ENCODE data around the gene SORBS1.

The SORBS1 gene

GRCh38 chr10:95315509-95315908, 245.7 kb downstream of the SORBS1 start:
- H3F3A ChIP-seq (ENCODE audit: insufficient read depth, low read length) = no peaks in the 10 kb centered on the region
- H3K9me2 ChIP-seq (replicated peaks; ENCODE audit: insufficient read depth, low read length) = no peaks in the 10 kb centered on the region
- TF ChIP-seq EZH2 (optimal IDR thresholded peaks at IDR 0.05; ENCODE audit: low read depth, low read length) = no peak
- no peak for TF ChIP-seq EZH2phosphoT487 (IDR thresholded peaks at IDR 0.05; ENCODE audit: low read length)
- TF ChIP-seq, protein P1, sequence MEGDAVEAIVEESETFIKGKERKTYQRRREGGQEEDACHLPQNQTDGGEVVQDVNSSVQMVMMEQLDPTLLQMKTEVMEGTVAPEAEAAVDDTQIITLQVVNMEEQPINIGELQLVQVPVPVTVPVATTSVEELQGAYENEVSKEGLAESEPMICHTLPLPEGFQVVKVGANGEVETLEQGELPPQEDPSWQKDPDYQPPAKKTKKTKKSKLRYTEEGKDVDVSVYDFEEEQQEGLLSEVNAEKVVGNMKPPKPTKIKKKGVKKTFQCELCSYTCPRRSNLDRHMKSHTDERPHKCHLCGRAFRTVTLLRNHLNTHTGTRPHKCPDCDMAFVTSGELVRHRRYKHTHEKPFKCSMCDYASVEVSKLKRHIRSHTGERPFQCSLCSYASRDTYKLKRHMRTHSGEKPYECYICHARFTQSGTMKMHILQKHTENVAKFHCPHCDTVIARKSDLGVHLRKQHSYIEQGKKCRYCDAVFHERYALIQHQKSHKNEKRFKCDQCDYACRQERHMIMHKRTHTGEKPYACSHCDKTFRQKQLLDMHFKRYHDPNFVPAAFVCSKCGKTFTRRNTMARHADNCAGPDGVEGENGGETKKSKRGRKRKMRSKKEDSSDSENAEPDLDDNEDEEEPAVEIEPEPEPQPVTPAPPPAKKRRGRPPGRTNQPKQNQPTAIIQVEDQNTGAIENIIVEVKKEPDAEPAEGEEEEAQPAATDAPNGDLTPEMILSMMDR (IDR thresholded peaks at IDR 0.05; ENCODE audit: low read length) = no peak
- no peaks in the 10 kb centered on the region for H3K79me2 ChIP-seq (ENCODE audit: low read length)
- H3K4me2 ChIP-seq (ENCODE audit: low read depth, low read length) = no peak overlapping the region
- no peak overlapping the region for H2AFZ ChIP-seq (ENCODE audit: low read length)
- no peaks in the 10 kb centered on the region for H3K4me1 ChIP-seq (ENCODE audit: low read length)
- H3K36me3 ChIP-seq (replicated peaks; ENCODE audit: insufficient read depth, low read length) = no peaks in the 10 kb centered on the region
- H3K9me3 ChIP-seq (replicated peaks; ENCODE audit: insufficient read depth, low read length) = no peaks in the 10 kb centered on the region
- no peak overlapping the region for H3K4me3 ChIP-seq (ENCODE audit: low read length)
- H3K27me3 ChIP-seq (replicated peaks; ENCODE audit: insufficient read depth, low read length) = no peaks in the 10 kb centered on the region; the same call in 1 of the 2 replicates
- no peak overlapping the region for H3K9ac ChIP-seq (ENCODE audit: low read length)
- DNase-seq = no peak
- H4K20me1 ChIP-seq (ENCODE audit: insufficient read depth, low read length) = no peaks in the 10 kb centered on the region
- no peak overlapping the region for H3K27ac ChIP-seq (ENCODE audit: low read length)

GRCh38 chr10:95314192-95314918, 246.8 kb downstream of the SORBS1 start:
- Histone ChIP-seq H3K4me2 (ENCODE audit: low read depth, low read length) (no peak overlapping the region), H3K9ac (ENCODE audit: low read length) (no peak overlapping the region), H4K20me1 (ENCODE audit: insufficient read depth, low read length) (no peaks in the 10 kb centered on the region), H2AFZ (ENCODE audit: low read length) (no peak overlapping the region), H3K79me2 (ENCODE audit: low read length) (no peaks in the 10 kb centered on the region), H3F3A (ENCODE audit: insufficient read depth, low read length) (no peaks in the 10 kb centered on the region), H3K9me3 (replicated peaks; ENCODE audit: insufficient read depth, low read length) (no peaks in the 10 kb centered on the region), H3K27me3 (replicated peaks; ENCODE audit: insufficient read depth, low read length) (no peaks in the 10 kb centered on the region; the same call in 1 of the 2 replicates), H3K4me1 (ENCODE audit: low read length) (peaks cover 5% of the 10 kb centered on the region; the same call in 1 of the 2 replicates), H3K9me2 (replicated peaks; ENCODE audit: insufficient read depth, low read length) (no peaks in the 10 kb centered on the region), H3K27ac (ENCODE audit: low read length) (no peak overlapping the region), H3K4me3 (ENCODE audit: low read length) (no peak overlapping the region), H3K36me3 (replicated peaks; ENCODE audit: insufficient read depth, low read length) (no peaks in the 10 kb centered on the region)
- DNase-seq = no peak
- TF ChIP-seq EZH2phosphoT487 (IDR thresholded peaks at IDR 0.05; ENCODE audit: low read length) = no peak

GRCh38 chr10:95312986-95313495, 248.1 kb downstream of the SORBS1 start:
- Histone ChIP-seq H3F3A (ENCODE audit: insufficient read depth, low read length) (no peaks in the 10 kb centered on the region), H3K4me1 (ENCODE audit: low read length) (peaks cover 5% of the 10 kb centered on the region; the same call in 1 of the 2 replicates), H3K9me3 (replicated peaks; ENCODE audit: insufficient read depth, low read length) (no peaks in the 10 kb centered on the region), H3K9me2 (replicated peaks; ENCODE audit: insufficient read depth, low read length) (no peaks in the 10 kb centered on the region), H3K4me2 (ENCODE audit: low read depth, low read length) (no peak overlapping the region), H3K9ac (ENCODE audit: low read length) (no peak overlapping the region), H3K27ac (ENCODE audit: low read length) (no peak overlapping the region), H3K36me3 (replicated peaks; ENCODE audit: insufficient read depth, low read length) (no peaks in the 10 kb centered on the region), H3K4me3 (ENCODE audit: low read length) (no peak overlapping the region), H4K20me1 (ENCODE audit: insufficient read depth, low read length) (no peaks in the 10 kb centered on the region), H3K79me2 (ENCODE audit: low read length) (no peaks in the 10 kb centered on the region), H3K27me3 (replicated peaks; ENCODE audit: insufficient read depth, low read length) (no peaks in the 10 kb centered on the region; the same call in 1 of the 2 replicates), H2AFZ (ENCODE audit: low read length) (no peak overlapping the region)
- TF ChIP-seq EZH2 (optimal IDR thresholded peaks at IDR 0.05; ENCODE audit: low read depth, low read length) (no peak), EZH2phosphoT487 (IDR thresholded peaks at IDR 0.05; ENCODE audit: low read length) (no peak)
- TF ChIP-seq, protein P1 (IDR thresholded peaks at IDR 0.05; ENCODE audit: low read length) = no peak
- no peak for DNase-seq

DNA sequence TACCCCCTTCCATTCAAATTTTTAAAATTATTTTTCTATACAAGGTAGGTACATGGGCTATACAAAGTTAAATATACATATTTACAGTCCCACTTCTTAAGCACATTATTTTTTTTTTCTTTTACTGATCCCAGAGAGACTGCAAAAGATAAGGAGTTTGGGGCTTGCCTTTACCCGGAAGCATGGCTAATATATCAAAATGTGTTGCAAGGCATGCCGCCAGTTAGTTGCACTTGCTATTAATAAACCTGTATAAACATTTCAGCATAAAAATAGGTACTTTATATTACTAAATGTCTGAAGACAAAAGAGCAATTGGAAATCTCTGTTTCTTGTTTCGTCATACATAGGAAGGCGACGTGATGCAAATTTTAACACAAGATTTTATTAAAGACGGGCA, 248.9 kb downstream of the SORBS1 start:
- no peaks in the 10 kb centered on the region for H3K79me2 ChIP-seq (ENCODE audit: low read length)
- H3K27ac ChIP-seq (ENCODE audit: low read length) = no peak overlapping the region
- H2AFZ ChIP-seq (ENCODE audit: low read length) = no peak overlapping the region
- no peak overlapping the region for H3K4me3 ChIP-seq (ENCODE audit: low read length)
- no peaks in the 10 kb centered on the region for H3K9me2 ChIP-seq (replicated peaks; ENCODE audit: insufficient read depth, low read length)
- no peaks in the 10 kb centered on the region; the same call in 1 of the 2 replicates for H3K27me3 ChIP-seq (replicated peaks; ENCODE audit: insufficient read depth, low read length)
- H4K20me1 ChIP-seq (ENCODE audit: insufficient read depth, low read length) = no peaks in the 10 kb centered on the region
- H3K4me2 ChIP-seq (ENCODE audit: low read depth, low read length) = no peak overlapping the region
- TF ChIP-seq EZH2phosphoT487 (IDR thresholded peaks at IDR 0.05; ENCODE audit: low read length) = no peak
- TF ChIP-seq, protein P1 (IDR thresholded peaks at IDR 0.05; ENCODE audit: low read length) = no peak
- no peak for TF ChIP-seq EZH2 (optimal IDR thresholded peaks at IDR 0.05; ENCODE audit: low read depth, low read length)
- no peaks in the 10 kb centered on the region for H3F3A ChIP-seq (ENCODE audit: insufficient read depth, low read length)
- peaks cover 5% of the 10 kb centered on the region; the same call in 1 of the 2 replicates for H3K4me1 ChIP-seq (ENCODE audit: low read length)
- no peaks in the 10 kb centered on the region for H3K9me3 ChIP-seq (replicated peaks; ENCODE audit: insufficient read depth, low read length)
- H3K36me3 ChIP-seq (replicated peaks; ENCODE audit: insufficient read depth, low read length) = no peaks in the 10 kb centered on the region
- no peak overlapping the region for H3K9ac ChIP-seq (ENCODE audit: low read length)
- DNase-seq = no peak
